DMS 273 treated with DMSO at 0.1 percent for 48 hours (cell line): ENCODE measurements around the gene ATP6V0A1.
"Not testable (repeated sequence)": the region's sequence is repeated elsewhere in the genome, so short reads cannot be mapped to it uniquely, and the experiment has no call there.

Experiments used
- DNase-seq: peaks from one replicate; lab custom pipeline; 2025; lab: John Stamatoyannopoulos, UW

ATP6V0A1 gene

DNA sequence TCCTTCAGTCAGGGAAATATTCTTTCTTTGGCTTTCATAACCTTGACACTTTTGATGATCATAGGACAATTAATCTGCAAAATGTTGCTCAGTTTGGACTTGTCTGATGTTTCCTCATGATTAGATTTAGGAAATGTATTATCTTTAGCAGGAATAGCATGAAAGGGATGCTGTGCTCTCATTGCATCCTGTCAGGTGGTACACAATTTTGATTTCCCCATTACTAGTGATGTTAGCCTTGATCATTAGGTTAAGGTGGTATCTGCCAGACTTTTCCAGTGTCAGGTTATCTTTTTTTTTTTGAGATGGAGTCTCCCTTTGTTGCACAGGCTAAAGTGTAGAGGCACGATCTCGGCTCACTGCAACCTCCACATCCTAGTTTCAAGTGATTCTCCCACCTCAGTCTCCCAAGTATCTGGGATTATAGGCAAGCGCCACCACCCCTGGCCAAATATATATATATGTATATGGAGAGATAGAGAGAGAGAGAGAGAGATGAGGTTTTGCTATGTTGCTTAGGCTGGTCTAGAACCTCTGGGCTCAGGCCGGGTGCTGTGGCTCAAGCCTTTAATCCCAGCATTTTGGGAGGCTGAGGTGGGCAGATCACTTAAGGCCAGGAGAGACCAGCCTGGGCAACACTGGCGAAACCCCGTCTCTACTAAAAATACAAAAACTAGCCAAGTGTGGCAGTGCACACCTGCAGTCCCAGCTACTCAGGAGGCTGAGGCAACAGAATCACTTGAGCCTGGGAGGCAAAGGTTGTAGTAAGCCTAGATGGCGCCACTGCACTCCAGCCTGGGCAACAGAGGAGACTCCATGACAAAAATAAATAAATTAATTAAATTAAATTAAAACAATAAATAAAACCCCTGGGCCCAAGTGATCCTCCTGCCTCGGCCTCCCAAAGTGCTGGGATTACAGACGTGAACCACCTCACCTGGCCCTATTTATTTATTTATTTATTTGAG, 19.8 kb upstream of the ATP6V0A1 start:
- DNase-seq: no peak

DNA sequence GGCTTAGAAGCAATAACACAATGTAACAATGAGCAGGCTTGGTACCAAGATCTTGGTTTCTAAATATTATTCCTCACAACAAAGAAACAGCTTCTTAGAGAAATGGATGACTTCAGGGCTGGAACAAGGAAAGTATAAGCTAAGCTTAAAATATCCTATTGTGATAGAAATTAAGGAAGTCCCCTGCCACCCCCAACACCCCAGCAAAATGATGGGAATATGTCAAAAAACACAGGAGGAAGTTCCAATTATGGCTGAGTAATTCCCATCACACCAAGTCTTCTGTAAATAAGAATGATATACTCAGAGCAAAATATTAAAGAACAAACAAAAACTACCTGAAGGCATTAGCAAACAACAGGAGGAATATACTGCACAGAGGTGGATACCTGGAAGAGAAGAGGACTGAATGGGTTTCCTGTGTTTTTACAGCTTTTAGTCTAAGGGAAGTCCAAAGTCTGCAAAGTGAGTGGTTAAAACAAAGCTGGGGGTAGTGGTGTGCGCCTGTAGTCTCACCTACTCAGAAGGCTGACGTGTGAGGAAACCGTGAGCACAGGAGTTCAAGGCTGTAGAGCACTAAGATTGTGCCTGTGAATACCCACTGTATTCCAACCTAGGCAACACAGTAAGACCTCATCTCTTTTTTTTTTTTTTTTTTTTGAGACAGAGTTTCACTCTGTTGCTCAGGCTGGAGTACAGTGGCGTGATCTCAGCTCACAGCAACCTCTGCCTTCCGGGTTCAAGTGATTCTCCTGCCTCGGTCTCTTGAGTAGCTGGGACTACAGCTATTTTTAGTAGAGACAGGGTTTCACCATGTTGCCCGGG, 17.1 kb upstream of the ATP6V0A1 start:
- no peak for DNase-seq

DNA sequence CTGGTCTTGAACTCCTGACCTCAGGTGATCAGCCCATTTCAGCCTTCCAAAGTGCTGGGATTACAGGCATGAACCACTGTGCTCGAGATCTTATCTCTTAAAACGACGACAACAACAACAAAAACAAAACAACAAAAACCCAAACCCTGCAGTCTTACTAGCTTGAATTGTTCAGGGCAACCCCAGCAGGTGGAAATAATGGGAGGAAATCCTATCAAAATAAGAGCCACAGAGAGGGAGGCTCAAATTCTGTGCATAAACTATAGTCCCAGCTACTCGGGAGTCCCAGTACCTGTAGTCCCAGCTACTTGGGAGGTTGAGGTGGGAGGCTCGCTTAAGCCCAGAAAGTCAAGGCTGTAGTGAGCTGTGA, 16.5 kb upstream of the ATP6V0A1 start:
- DNase-seq: no peak

DNA sequence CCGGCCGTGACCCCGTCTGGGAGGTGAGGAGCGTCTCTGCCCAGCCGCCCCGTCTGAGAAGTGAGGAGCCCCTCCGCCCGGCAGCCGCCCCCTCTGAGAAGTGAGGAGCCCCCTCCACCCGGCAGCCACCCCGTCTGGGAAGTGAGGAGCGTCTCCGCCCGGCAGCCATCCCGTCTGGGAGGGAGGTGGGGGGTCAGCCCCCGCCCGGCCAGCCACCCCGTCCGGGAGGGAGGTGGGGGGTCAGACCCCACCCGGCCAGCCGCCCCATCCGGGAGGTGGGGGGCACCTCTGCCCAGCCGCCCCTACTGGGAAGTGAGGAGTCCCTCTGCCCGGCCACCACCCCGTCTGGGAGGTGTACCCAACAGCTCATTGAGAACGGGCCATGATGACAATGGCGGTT, 9.5 kb upstream of the ATP6V0A1 start:
- not testable (repeated sequence) for DNase-seq

DNA sequence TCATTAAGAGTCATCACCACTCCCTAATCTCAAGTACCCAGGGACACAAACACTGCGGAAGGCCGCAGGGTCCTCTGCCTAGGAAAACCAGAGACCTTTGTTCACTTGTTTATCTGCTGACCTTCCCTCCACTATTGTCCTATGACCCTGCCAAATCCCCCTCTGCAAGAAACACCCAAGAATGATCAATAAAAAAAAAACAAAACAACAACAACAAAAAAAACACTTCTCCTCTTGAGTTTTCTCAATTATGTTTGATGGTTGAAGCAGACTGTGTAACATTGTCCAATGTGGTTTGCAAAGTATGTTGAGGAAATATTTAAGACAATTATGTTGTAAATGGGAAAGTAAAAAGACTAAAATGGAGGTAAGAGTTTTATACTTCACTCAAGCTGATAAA, 8.8 kb upstream of the ATP6V0A1 start:
- DNase-seq: not testable (repeated sequence)

DNA sequence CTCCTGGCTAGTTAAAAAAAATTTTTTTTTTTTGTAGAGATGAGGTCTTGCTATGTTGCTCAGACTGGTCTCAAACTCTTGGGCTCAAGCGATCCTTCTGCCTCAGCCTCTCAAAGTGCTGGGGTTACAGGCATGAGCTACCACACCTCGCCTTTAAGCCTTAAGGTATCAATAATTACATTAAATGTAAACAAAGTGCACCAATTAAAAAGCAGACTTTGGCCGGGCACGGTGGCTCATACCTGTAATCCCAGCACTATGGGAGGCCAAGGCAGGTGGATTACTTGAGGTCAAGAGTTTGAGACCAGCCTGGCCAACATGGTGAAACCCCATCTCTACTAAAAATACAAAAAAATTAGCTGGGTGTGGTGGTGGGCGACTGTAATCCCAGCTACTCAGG, 7.4 kb upstream of the ATP6V0A1 start:
- not testable (repeated sequence) for DNase-seq

DNA sequence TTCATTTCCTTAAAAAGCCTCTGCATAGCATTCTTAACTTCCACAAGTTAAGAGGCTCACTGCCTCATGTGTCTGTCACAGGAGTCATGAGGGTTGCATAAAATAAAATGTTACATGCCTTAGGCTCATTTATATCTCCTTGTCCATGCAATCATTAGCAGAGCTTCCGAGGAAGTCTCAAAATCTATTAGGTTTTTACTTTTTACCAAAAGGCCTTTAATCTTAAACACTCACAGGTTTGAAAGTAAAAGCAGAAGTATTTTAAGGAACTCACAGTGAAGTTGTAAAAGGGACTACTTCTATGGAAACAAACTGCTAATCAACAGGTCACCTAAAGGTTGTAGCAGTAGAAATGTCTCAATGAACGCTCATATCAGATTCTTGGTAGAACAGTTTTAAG, 5.2 kb upstream of the ATP6V0A1 start:
- DNase-seq: no peak

DNA sequence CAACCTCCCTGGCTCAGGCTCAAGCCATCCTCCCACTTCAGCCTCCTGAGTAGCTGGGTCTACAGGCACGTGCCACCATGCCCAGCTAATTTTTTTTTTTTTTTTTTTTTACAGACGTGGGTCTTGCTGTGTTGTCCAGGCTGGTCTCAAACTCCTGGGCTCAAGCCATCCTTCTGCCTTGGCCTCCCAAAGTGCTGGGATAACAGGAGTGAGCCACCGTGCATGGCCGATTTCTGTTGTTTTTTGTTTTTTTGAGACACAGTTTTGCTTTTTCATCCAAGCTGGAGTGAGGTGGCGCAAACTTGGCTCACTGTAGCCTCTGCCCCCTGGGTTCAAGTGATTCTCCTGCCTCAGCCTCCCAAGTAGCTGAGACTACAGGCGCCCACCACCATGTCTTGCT, 3.7 kb upstream of the ATP6V0A1 start:
- not testable (repeated sequence) for DNase-seq

DNA sequence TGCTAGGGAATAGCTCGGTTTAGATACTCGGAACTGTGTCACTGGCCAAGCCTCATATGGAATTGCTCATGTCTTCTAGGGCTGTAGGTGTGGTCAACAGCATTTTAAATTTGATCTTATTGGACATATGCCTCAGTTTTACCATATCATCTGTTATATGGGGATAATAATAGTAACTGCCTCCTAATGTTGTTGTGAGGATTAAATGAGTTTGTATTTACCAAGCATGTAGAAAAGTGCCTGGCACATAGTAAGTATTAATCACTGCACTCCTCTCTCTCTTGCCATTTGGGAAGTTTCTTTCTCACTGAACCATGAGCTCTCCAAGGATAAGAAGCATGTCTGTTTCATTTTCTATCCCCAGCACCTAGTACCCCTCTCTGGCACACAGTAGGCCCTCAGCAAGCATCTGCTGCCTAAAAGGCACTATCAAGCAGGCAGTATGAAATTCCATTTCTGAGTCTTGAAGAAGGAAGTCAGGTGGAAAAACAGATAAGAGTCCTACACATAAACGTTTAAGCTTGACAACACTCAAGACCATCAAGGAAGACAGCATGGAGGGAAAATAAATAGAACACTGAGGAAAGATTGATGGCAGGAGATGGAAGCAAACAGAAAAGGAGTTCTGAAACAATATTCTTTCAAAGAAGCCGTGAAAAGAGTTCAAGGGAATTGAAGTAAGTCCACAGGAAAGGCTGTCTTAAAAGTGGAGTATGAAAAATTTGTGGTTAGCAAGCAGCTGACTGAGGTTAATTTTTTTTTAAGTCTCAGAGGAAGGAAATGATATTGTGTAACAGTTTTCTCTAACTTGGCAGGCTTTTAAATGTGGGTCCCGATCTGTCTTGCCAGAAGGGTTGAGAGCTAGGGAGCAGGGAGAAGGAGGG, 2.2 kb upstream of the ATP6V0A1 start:
- DNase-seq: no peak

DNA sequence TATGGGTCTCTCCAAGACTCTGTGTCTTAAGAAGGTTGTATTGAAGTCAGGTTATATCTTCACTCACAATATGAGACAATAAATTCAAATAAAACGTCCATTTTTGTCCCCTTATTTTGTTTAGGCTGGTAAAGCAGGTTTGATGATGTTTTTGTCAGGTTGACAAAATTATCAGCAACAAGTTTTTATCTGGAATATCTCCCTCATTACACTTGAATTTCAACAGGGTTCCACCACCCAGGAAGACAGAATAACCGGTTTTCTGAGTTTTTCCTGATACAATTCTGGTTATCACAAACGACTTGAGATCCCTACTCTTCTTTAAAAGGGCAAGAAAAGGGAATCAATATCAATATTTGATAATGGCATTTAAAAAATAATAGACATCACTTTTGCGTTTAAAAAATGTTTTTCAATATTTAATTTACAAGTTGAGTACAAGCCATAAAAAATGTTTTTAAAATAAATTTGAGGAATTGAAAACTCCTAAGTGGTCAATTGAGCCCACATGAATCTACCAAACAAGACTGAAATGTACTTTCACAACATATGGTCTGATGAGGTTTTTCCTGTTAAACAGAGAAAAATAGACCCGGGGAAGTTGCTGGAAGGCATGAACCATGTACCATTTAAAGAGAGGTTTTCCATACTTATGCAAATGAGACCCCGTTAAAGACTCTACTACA, 1.4 kb upstream of the ATP6V0A1 start:
- DNase-seq: no peak

DNA sequence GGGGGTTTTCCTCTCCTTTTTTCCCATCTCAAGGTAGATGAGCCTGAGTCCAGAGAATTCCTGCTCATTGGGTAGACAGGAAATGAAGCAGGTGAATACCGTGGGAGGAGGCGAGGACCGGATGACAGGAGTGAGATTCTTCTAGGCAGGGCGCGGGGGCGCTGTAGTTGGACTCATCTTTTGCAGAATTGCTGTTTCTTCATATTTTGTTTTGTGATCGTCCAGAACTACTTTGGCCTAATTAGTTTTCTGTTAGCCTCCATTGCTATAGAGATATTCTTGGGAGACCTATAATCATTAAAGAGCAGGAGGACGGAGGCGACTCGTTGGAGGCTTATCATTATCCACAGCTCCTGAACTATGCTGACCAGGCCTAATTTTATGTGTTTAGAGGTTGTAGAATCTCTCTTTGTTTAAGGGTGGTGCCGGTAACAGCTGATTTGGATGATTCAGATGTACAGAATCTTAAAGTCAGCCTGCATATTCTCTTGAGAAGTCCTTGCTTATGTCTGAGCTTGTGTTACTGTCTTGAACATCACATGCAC, 650 bp downstream of the ATP6V0A1 start:
- DNase-seq: no peak

DNA sequence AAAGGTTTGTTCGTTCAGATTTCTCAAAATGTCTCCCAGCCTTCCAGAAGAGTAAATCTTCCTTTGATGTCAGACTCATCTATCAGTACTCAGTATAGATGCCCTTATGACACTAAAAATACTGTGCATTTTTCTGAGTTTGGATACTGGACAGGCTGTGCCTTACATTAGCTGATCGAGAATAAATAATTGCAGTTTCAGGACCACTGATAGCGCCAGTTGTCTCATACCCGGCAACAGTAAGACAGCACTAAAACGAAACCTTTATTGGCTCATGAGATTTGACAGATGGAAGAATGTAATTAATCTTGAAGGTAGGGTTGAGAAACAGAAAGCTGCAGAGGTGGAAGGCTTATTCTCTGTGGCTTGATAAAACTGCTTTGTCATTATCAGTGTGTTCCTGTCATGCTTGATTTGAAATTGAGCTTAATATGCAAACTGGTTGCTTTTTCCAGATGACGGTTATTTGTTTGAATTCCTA, 1.2 kb downstream of the ATP6V0A1 start:
- DNase-seq: peak; percentile 66

DNA sequence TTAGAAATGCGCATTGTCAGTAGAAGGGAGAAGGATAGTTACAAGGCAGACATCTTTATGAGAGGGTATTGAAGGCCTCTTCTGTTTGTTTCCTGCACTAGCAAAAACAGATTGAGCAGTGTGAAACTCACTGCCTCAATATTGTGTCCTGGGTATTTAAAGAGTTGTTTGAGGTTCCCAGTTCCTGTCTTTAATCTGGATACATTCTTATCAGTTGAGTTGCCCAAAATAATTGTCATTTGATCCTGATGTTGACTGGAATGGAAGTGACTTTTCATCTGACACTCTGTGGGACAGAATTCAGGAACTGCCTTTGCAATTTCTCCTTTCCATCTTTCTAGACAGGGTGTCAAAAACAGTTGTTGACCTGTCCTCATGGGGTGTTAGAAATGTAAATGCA, 1.7 kb downstream of the ATP6V0A1 start:
- no peak for DNase-seq

DNA sequence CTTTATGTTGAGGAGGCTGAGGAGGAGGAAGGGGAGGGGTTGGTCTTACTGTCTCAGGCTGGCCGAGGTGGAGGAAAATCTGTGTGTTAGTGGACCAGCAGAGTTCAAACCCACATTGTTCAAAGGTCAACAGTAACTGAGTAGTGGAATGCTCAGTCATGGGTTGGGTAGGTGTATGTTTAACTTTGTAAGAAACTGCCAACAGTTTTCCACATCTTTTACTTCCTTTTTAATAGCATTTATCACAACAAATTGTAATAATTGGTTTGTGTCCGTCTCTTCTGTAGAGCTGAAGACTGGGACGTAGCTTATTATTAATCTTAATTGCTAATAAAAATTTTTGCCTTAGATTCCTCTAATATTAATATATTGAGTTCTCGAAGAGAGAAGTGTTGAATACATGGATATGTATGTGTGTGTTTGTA, 5.3 kb downstream of the ATP6V0A1 start:
- no peak for DNase-seq

DNA sequence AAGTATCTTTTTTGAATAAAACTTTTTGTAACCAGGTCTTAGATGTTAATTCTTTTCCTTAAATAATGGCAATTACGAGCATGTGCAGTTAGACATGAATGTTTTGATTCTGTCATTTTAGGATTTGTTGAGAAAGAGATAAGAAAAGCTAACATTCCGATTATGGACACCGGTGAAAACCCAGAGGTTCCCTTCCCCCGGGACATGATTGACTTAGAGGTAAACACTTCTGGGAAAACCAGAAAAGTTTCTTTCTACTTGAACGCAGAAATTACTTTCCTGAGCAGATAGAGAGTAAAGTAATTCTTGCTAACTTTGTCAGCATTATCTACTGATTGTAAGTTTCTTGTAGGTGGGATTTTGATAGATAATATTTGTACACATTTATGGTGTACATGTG, 9.2 kb downstream of the ATP6V0A1 start:
- no peak for DNase-seq

DNA sequence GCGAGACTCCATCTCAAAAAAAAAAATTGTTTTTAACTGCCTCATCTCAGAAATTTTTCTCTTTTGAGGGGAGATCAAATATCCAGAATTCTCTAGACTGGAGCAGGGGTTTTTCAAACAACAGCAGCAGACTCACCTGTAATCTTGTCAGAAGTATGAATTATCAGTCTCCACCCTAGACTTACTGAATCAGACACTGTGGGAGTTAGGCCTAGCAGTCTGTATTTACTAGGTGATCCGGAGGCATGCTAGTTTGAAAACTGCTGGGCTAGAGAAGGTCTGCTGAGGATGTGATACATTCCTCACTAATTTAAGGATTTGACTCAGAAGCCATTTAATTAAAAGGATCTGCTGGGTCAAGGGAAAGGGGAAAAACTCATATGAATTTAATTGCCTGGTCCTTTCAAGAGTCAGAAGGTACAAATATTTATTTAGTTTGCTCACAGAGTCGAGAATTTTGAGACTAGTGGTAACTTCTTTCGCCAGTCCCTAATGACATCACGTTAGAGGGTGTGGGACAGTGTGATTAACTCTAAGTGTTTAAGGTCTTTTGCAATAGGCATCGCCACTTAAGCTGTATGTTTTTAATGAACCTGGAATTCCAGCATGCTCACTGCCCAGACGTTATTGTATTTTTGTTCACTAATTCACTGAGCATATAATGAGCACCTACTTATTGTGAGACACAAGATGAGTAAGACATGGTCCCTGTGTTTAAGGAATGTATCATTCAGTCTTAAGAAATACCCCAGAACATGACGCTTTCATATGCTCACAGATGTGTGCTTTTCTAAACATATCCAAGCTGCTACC, 14.2 kb downstream of the ATP6V0A1 start:
- DNase-seq: no peak

DNA sequence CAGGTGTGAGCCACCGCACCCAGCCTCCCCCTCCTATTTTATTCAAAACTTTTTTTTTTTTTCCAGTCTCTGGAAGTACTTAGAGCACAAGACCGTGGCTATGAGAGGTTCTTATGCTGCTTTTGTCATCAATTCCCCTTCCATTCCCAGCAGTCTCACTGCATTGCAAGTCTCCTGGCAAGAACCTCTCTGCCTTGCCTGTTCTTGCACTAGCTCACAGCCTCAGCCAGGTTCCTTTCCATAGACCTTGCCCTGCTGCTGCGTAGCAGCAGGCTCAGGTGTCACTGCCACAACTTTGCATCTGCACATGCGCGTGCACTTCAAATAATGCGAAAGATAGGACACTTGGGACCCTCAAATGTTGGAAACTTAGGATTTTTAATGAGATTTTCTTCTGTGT, 15.6 kb downstream of the ATP6V0A1 start:
- no peak for DNase-seq

DNA sequence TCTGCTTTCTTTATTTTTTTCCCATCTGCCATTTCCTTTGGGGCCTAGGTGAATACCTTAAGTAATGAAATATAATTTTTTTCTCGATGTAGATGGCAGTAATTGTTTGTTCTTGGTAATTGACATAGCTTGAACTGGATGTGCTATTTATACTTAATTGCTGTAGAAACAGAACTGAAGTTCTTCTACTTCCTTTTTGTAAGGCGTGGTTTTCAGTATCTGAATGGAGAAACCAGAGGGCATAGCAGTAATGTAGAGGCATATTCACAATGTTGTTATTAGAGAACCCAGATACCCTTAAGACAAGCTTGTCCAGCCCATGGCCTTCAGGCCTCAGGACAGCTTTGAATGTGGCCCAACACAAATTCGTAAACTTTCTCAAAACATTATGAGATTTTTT, 16.4 kb downstream of the ATP6V0A1 start:
- DNase-seq: no peak

DNA sequence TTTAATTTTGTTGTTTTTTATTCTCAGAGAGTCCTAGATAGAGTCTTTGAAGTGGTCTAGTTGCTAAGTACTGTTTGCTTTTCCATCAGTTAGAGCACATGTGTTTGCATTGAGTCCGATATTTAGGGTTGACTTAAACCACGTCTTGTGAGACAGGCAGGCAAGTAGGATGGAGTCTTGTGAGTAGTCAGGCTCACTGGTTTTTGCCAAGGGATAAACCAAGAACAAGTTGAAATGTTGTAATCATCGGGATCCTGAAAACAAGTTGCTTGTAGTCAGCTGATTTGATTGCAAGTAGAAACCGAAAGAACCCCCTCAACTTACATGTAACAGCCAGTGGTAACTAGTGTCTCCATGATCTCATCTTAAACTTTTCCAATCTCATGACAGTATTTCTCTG, 17.2 kb downstream of the ATP6V0A1 start:
- no peak for DNase-seq

DNA sequence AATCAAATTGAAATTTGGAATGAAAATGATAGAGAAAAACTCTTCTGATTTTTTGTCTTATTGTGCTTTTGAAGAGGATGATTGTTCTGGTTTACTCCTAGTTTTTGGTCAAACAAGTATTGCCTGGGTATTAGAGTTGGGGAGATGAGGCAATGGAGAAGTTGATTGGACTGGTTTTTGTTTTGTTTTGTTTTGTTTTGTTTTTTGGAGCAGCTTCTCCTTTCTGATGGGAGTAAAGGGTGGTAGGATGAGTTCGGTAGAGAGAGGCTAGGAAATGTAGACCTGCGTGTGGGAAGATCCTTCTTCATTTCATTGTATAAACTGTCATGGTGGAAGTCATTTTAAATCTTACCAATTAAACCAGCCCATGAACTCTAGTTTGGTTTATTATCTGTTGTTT, 17.7 kb downstream of the ATP6V0A1 start:
- no peak for DNase-seq
